ENCODE measurements around the gene ANXA3. TPM values are rescaled to one million over a fixed set of nuclear protein-coding genes. Genes with fewer than 3 reads are reported as not detected.

The ANXA3 gene
- total RNA-seq, 4 donors from 2014 or later: 13.5 to 34.3 (median 21.2) TPM

Other genes with a start within 250 kb of the ANXA3 start
- 10 to 100 TPM; 19.0 to 31.4 (median 25.8) TPM for gene BMP2K, start 224.6 kb downstream of the ANXA3 start, total RNA-seq